ENCODE results near the gene BBS1.
"Not testable (repeated sequence)": the region's sequence is repeated elsewhere in the genome, so short reads cannot be mapped to it uniquely, and the experiment has no call there.

The BBS1 gene

GRCh38 chr11:66530927-66531709 lies 20.7 kb downstream of the BBS1 start:
- no peak overlapping the region for H3K9ac ChIP-seq (ENCODE audit: low read depth, low read length)
- H3K9me3 ChIP-seq (ENCODE audit: control insufficient read depth, insufficient read depth, low read length), result no peaks in the 10 kb centered on the region
- no peak overlapping the region for H3K4me3 ChIP-seq (ENCODE audit: low read depth, low read length)
- H3K36me3 ChIP-seq (ENCODE audit: control insufficient read depth, insufficient read depth, low read length), result 0 out of 2 replicates have a peak, but pooled peaks cover 2% of the 10 kb centered on the region
- H3K27ac ChIP-seq (ENCODE audit: low read depth, low read length), result no peak overlapping the region
- H3K27me3 ChIP-seq (ENCODE audit: control insufficient read depth, insufficient read depth, low read length), result no peaks in the 10 kb centered on the region
- no peaks in the 10 kb centered on the region for H3K4me1 ChIP-seq (ENCODE audit: control insufficient read depth, insufficient read depth, low read length)

- H3K9me3 ChIP-seq (ENCODE audit: control insufficient read depth, insufficient read depth, low read length), result no peaks in the 10 kb centered on the region
- H3K27me3 ChIP-seq (ENCODE audit: control insufficient read depth, insufficient read depth, low read length), result no peaks in the 10 kb centered on the region
- no peak overlapping the region for H3K4me3 ChIP-seq (ENCODE audit: low read depth, low read length)
- no peaks in the 10 kb centered on the region for H3K4me1 ChIP-seq (ENCODE audit: control insufficient read depth, insufficient read depth, low read length)
- H3K36me3 ChIP-seq (ENCODE audit: control insufficient read depth, insufficient read depth, low read length), result 0 out of 2 replicates have a peak, but pooled peaks cover 2% of the 10 kb centered on the region
- no peak overlapping the region for H3K27ac ChIP-seq (ENCODE audit: low read depth, low read length)
- H3K9ac ChIP-seq (ENCODE audit: low read depth, low read length), result no peak overlapping the region
These were observed 21.4 kb downstream of the BBS1 start for GRCh38 chr11:66531841-66532240.

- Histone ChIP-seq H3K4me1 (ENCODE audit: control insufficient read depth, insufficient read depth, low read length) (no peaks in the 10 kb centered on the region), H3K9me3 (ENCODE audit: control insufficient read depth, insufficient read depth, low read length) (no peaks in the 10 kb centered on the region), H3K4me3 (ENCODE audit: low read depth, low read length) (no peak overlapping the region), H3K27me3 (ENCODE audit: control insufficient read depth, insufficient read depth, low read length) (no peaks in the 10 kb centered on the region), H3K9ac (ENCODE audit: low read depth, low read length) (no peak overlapping the region), H3K36me3 (ENCODE audit: control insufficient read depth, insufficient read depth, low read length) (0 out of 2 replicates have a peak, but pooled peaks cover 2% of the 10 kb centered on the region), H3K27ac (ENCODE audit: low read depth, low read length) (no peak overlapping the region)
These were observed 22.3 kb downstream of the BBS1 start for GRCh38 chr11:66532784-66533183.

GRCh38 chr11:66539170-66539869 lies 28.9 kb downstream of the BBS1 start:
- Histone ChIP-seq H3K9ac (ENCODE audit: low read depth, low read length) (no peak overlapping the region), H3K4me3 (ENCODE audit: low read depth, low read length) (no peak overlapping the region), H3K27ac (ENCODE audit: low read depth, low read length) (no peak overlapping the region)

GRCh38 chr11:66539870-66540213 lies 29.4 kb downstream of the BBS1 start:
- Histone ChIP-seq H3K4me1 (ENCODE audit: control insufficient read depth, insufficient read depth, low read length) (peaks cover 5% of the 10 kb centered on the region; the same call in 1 of the 2 replicates), H3K27ac (ENCODE audit: low read depth, low read length) (no peak overlapping the region), H3K4me3 (ENCODE audit: low read depth, low read length) (no peak overlapping the region), H3K27me3 (ENCODE audit: control insufficient read depth, insufficient read depth, low read length) (no peaks in the 10 kb centered on the region), H3K9me3 (ENCODE audit: control insufficient read depth, insufficient read depth, low read length) (no peaks in the 10 kb centered on the region), H3K36me3 (ENCODE audit: control insufficient read depth, insufficient read depth, low read length) (no peaks in the 10 kb centered on the region; the same call in 1 of the 2 replicates), H3K9ac (ENCODE audit: low read depth, low read length) (no peak overlapping the region)

More at GRCh38 chr11:66539170-66539869, 28.9 kb downstream of the BBS1 start:
- no peaks in the 10 kb centered on the region; the same call in 1 of the 2 replicates for H3K36me3 ChIP-seq (ENCODE audit: control insufficient read depth, insufficient read depth, low read length)
- no peaks in the 10 kb centered on the region for H3K9me3 ChIP-seq (ENCODE audit: control insufficient read depth, insufficient read depth, low read length)
- H3K27me3 ChIP-seq (ENCODE audit: control insufficient read depth, insufficient read depth, low read length), result no peaks in the 10 kb centered on the region
- H3K4me1 ChIP-seq (ENCODE audit: control insufficient read depth, insufficient read depth, low read length), result peaks cover 5% of the 10 kb centered on the region; the same call in 1 of the 2 replicates

GRCh38 chr11:66540598-66540997 lies 30.2 kb downstream of the BBS1 start:
- not testable (repeated sequence) for H3K4me1 ChIP-seq (ENCODE audit: control insufficient read depth, insufficient read depth, low read length); H3K9ac ChIP-seq (ENCODE audit: low read depth, low read length); H3K4me3 ChIP-seq (ENCODE audit: low read depth, low read length); H3K36me3 ChIP-seq (ENCODE audit: control insufficient read depth, insufficient read depth, low read length); H3K27me3 ChIP-seq (ENCODE audit: control insufficient read depth, insufficient read depth, low read length); H3K27ac ChIP-seq (ENCODE audit: low read depth, low read length); H3K9me3 ChIP-seq (ENCODE audit: control insufficient read depth, insufficient read depth, low read length)

- Histone ChIP-seq H3K27me3 (ENCODE audit: control insufficient read depth, insufficient read depth, low read length) (no peaks in the 10 kb centered on the region), H3K36me3 (ENCODE audit: control insufficient read depth, insufficient read depth, low read length) (no peaks in the 10 kb centered on the region; the same call in 1 of the 2 replicates), H3K9me3 (ENCODE audit: control insufficient read depth, insufficient read depth, low read length) (no peaks in the 10 kb centered on the region), H3K4me1 (ENCODE audit: control insufficient read depth, insufficient read depth, low read length) (peaks cover 9% of the 10 kb centered on the region; the same call in 1 of the 2 replicates), H3K27ac (ENCODE audit: low read depth, low read length) (no peak overlapping the region), H3K4me3 (ENCODE audit: low read depth, low read length) (no peak overlapping the region), H3K9ac (ENCODE audit: low read depth, low read length) (no peak overlapping the region)
These were observed 31.5 kb downstream of the BBS1 start for GRCh38 chr11:66541892-66542291.

GRCh38 chr11:66542362-66542761 lies 31.9 kb downstream of the BBS1 start:
- Histone ChIP-seq H3K27ac (ENCODE audit: low read depth, low read length) (no peak overlapping the region), H3K27me3 (ENCODE audit: control insufficient read depth, insufficient read depth, low read length) (no peaks in the 10 kb centered on the region), H3K9ac (ENCODE audit: low read depth, low read length) (no peak overlapping the region), H3K4me1 (ENCODE audit: control insufficient read depth, insufficient read depth, low read length) (peaks cover 9% of the 10 kb centered on the region; the same call in 1 of the 2 replicates), H3K4me3 (ENCODE audit: low read depth, low read length) (no peak overlapping the region), H3K9me3 (ENCODE audit: control insufficient read depth, insufficient read depth, low read length) (no peaks in the 10 kb centered on the region), H3K36me3 (ENCODE audit: control insufficient read depth, insufficient read depth, low read length) (no peaks in the 10 kb centered on the region; the same call in 1 of the 2 replicates)

GRCh38 chr11:66543263-66544107 lies 33.0 kb downstream of the BBS1 start:
- Histone ChIP-seq H3K4me3 (ENCODE audit: low read depth, low read length) (no peak overlapping the region; the same call in 1 of the 2 replicates), H3K9ac (ENCODE audit: low read depth, low read length) (no peak overlapping the region), H3K27me3 (ENCODE audit: control insufficient read depth, insufficient read depth, low read length) (no peaks in the 10 kb centered on the region), H3K4me1 (ENCODE audit: control insufficient read depth, insufficient read depth, low read length) (peaks cover 11% of the 10 kb centered on the region; the same call in 1 of the 2 replicates), H3K27ac (ENCODE audit: low read depth, low read length) (no peak overlapping the region), H3K9me3 (ENCODE audit: control insufficient read depth, insufficient read depth, low read length) (no peaks in the 10 kb centered on the region), H3K36me3 (ENCODE audit: control insufficient read depth, insufficient read depth, low read length) (no peaks in the 10 kb centered on the region; the same call in 1 of the 2 replicates)

- H3K27ac ChIP-seq (ENCODE audit: low read depth, low read length), result not testable (repeated sequence)
These were observed 34.5 kb downstream of the BBS1 start for GRCh38 chr11:66544952-66545351.

More at GRCh38 chr11:66544952-66545351, 34.5 kb downstream of the BBS1 start:
- H3K36me3 ChIP-seq (ENCODE audit: control insufficient read depth, insufficient read depth, low read length); H3K27me3 ChIP-seq (ENCODE audit: control insufficient read depth, insufficient read depth, low read length); H3K9me3 ChIP-seq (ENCODE audit: control insufficient read depth, insufficient read depth, low read length): not testable (repeated sequence)
- peaks cover 18% of the 10 kb centered on the region; the same call in 1 of the 2 replicates for H3K4me1 ChIP-seq (ENCODE audit: control insufficient read depth, insufficient read depth, low read length)
- H3K4me3 ChIP-seq (ENCODE audit: low read depth, low read length), result peak overlapping the region; percentile 71; the same call in 1 of the 2 replicates
- H3K9ac ChIP-seq (ENCODE audit: low read depth, low read length), result 0 out of 2 replicates have a peak overlapping the region, but pooled peaks have one; percentile 39
